Osteoblast (primary cell): ENCODE data around the gene ARHGAP32. TPM values are rescaled to one million over a fixed set of nuclear protein-coding genes. Genes with fewer than 3 reads are reported as not detected.

Experiments used
- DNase-seq: peaks from one replicate; pipeline ENCODE4 v3.0.0; 2011; ENCODE audit warnings: low spot score, mixed read lengths; ENCODE audit not compliant: insufficient read length; ENCODE audit errors: missing footprints
- H2AFZ ChIP-seq: 2 replicates; pipeline ENCODE4 v1.6.0; 2011; ENCODE audit warnings: mild to moderate bottlenecking, low read length
- H3K27ac ChIP-seq: 2 replicates; pipeline ENCODE4 v1.5.1; 2011; ENCODE audit warnings: mild to moderate bottlenecking, low read depth, low read length, moderate library complexity
- H3K27me3 ChIP-seq: 2 replicates; pipeline ENCODE4 v1.6.0; 2012; ENCODE audit warnings: mild to moderate bottlenecking, control low read depth, inconsistent platforms, low read length, moderate library complexity; ENCODE audit not compliant: insufficient read depth
- H3K36me3 ChIP-seq: 2 replicates; pipeline ENCODE4 v1.5.1; 2011; ENCODE audit warnings: mild to moderate bottlenecking, low read length, control low read depth, moderate library complexity; ENCODE audit not compliant: insufficient read depth
- H3K4me1 ChIP-seq: 2 replicates; pipeline ENCODE4 v1.5.1; 2011; ENCODE audit warnings: mild to moderate bottlenecking, low read length, control low read depth, moderate library complexity; ENCODE audit not compliant: insufficient read depth
- H3K4me2 ChIP-seq: 2 replicates; pipeline ENCODE4 v1.6.0; 2011; ENCODE audit warnings: mild to moderate bottlenecking, low read length; ENCODE audit not compliant: insufficient read depth
- H3K4me3 ChIP-seq: fragments of 200-600 bp; sonication (generic); 3 replicates; pipeline ENCODE4 v1.5.1; 2012; ENCODE audit warnings: mild to moderate bottlenecking, low read length, inconsistent platforms; ENCODE audit not compliant: insufficient read depth
- H3K79me2 ChIP-seq: 2 replicates; pipeline ENCODE4 v1.6.0; 2012; ENCODE audit warnings: mild to moderate bottlenecking, low read length, control low read depth, inconsistent platforms; ENCODE audit not compliant: insufficient read depth
- H3K9me3 ChIP-seq: 2 replicates; pipeline ENCODE4 v1.5.1; 2011; ENCODE audit warnings: low read depth, low read length, control low read depth
- H4K20me1 ChIP-seq: 2 replicates; pipeline ENCODE4 v1.6.0; 2012; ENCODE audit warnings: mild to moderate bottlenecking, low read length, control low read depth; ENCODE audit not compliant: insufficient read depth
- CTCF ChIP-seq: IDR thresholded peaks from 2 replicates; pipeline ENCODE4 v1.5.1; 2011; ENCODE audit warnings: mild to moderate bottlenecking, low read depth, low read length, moderate library complexity; ENCODE audit errors: extremely low read depth
- total RNA-seq: library from RNA; depleted of rRNA; stranded (reverse); fragments of >200 nt; gene quantifications from 2 replicates; pipeline ENCODE4 v1.2.3, GENCODE V29; 2012

Gene ARHGAP32
- total RNA-seq, 1 donor = 25.3 TPM

GRCh38 chr11:129035244-129035643, 156.9 kb downstream of the ARHGAP32 start:
- Histone ChIP-seq H3K36me3 (no peaks in the 10 kb centered on the region), H3K4me2 (no peak overlapping the region), H3K27ac (no peak overlapping the region), H4K20me1 (no peaks in the 10 kb centered on the region), H3K4me3 (no peak overlapping the region), H3K4me1 (no peaks in the 10 kb centered on the region), H3K27me3 (no peaks in the 10 kb centered on the region), H3K9me3 (no peaks in the 10 kb centered on the region), H2AFZ (no peak overlapping the region), H3K79me2 (no peaks in the 10 kb centered on the region)
- DNase-seq = no peak
- no peak for TF ChIP-seq CTCF

- peak; percentile 56 for DNase-seq
- H2AFZ ChIP-seq = no peak overlapping the region
- H4K20me1 ChIP-seq = no peaks in the 10 kb centered on the region
- no peak overlapping the region for H3K4me2 ChIP-seq
- H3K4me1 ChIP-seq = no peaks in the 10 kb centered on the region
- H3K79me2 ChIP-seq = no peaks in the 10 kb centered on the region
- TF ChIP-seq CTCF = no peak
- H3K27ac ChIP-seq = no peak overlapping the region
- no peaks in the 10 kb centered on the region for H3K27me3 ChIP-seq
- H3K36me3 ChIP-seq = no peaks in the 10 kb centered on the region
- no peaks in the 10 kb centered on the region for H3K9me3 ChIP-seq
- no peak overlapping the region for H3K4me3 ChIP-seq
Measured at GRCh38 chr11:129034001-129034400, 158.1 kb downstream of the ARHGAP32 start.

GRCh38 chr11:129023968-129024676, 168.0 kb downstream of the ARHGAP32 start:
- Histone ChIP-seq H3K36me3 (no peaks in the 10 kb centered on the region), H3K27me3 (no peaks in the 10 kb centered on the region), H2AFZ (no peak overlapping the region), H3K9me3 (no peaks in the 10 kb centered on the region), H4K20me1 (no peaks in the 10 kb centered on the region), H3K4me1 (no peaks in the 10 kb centered on the region), H3K4me2 (no peak overlapping the region), H3K27ac (no peak overlapping the region), H3K79me2 (no peaks in the 10 kb centered on the region), H3K4me3 (no peak overlapping the region)
- TF ChIP-seq CTCF = no peak
- DNase-seq = no peak

GRCh38 chr11:129021295-129021694, 170.8 kb downstream of the ARHGAP32 start:
- H3K27ac ChIP-seq = no peak overlapping the region
- H3K79me2 ChIP-seq = no peaks in the 10 kb centered on the region
- TF ChIP-seq CTCF = no peak
- no peak for DNase-seq
- no peak overlapping the region for H3K4me3 ChIP-seq
- no peak overlapping the region for H2AFZ ChIP-seq
- H3K27me3 ChIP-seq = no peaks in the 10 kb centered on the region
- no peaks in the 10 kb centered on the region for H4K20me1 ChIP-seq
- no peaks in the 10 kb centered on the region for H3K4me1 ChIP-seq
- H3K4me2 ChIP-seq = no peak overlapping the region
- H3K9me3 ChIP-seq = no peaks in the 10 kb centered on the region
- no peaks in the 10 kb centered on the region for H3K36me3 ChIP-seq
